HG02870 (cell line): ENCODE results near the gene PPIH.
A peak's percentile ranks its signal among the peaks of the same experiment; 100 is the strongest.
"Not testable (repeated sequence)": the region's sequence is repeated elsewhere in the genome, so short reads cannot be mapped to it uniquely, and the experiment has no call there.

Source experiments
- ATAC-seq: cut with Tn5 transposase; IDR thresholded peaks from one replicate; pipeline ENCODE4 v1.9.1; 2021; ENCODE audit warnings: mild to moderate bottlenecking, moderate library complexity; ENCODE audit not compliant: unreplicated experiment

PPIH gene

DNA sequence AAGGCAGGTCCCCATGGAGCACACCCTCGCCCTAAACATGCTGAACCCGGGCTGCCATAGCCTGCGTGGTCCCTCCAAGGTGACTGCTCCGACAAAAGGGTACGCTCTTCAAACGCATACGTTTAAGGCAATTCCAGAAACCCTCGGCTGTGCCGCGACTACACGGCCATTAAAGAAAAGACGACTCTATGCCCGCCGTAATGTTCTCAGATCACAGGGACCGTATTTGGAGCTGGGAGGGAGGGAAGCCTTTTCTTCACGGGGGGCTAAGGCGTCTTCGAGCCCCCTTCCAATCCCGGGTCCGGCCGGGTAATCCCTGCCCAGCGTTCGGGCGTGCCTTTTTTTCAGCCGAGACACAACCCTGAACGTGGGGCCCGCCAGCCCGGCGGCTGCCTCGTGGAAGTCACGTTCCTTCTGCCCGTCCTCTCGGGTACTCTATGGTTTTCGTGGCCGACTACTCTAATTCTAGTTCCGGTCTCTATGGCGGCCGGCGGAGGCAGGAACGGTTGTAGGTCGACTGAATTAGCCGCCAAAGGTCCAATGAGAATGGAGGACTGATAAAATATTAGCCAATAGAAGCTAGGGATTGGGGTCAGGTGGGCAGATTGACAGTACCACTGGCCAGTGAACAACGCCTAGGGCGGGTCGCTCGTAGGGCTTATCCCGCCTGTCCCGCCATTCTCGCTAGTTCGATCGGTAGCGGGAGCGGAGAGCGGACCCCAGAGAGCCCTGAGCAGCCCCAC is 23.7 kb downstream of the PPIH start, which contains the start of gene YBX1:
Gene YBX1, plus strand, starts transcription at position 678 of the 743 bp plus-strand sequence. CDS start 148 bp downstream, outside the sequence.
- ATAC-seq: peak; percentile 86

DNA sequence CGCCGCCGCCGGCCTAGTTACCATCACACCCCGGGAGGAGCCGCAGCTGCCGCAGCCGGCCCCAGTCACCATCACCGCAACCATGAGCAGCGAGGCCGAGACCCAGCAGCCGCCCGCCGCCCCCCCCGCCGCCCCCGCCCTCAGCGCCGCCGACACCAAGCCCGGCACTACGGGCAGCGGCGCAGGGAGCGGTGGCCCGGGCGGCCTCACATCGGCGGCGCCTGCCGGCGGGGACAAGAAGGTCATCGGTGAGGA is 24.2 kb downstream of the PPIH start:
- ATAC-seq: peak; percentile 8

- ATAC-seq: peak; percentile 38
Observed at GRCh38 chr1:42682739-42683531, 24.7 kb downstream of the PPIH start.

GRCh38 chr1:42684139-42684538 is 25.9 kb downstream of the PPIH start:
- ATAC-seq: no peak

DNA sequence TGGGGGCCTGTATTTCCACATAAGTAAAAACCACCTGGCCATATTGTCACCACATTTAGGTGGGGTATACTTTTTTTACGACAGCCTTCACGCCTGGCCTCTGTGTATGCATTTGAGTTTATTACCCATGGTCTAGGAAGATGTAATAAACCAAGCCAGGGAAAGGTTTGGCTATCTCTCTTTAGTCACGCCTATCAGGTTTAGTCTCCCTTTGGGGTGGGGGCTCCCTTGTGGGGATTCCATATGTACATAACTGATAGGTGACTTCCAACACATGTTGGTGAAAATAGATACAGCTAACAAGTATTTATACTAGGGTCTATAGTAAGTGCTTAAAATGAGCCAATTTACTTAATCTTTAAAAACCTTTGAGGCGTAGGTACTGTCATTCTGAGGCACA is 28.2 kb downstream of the PPIH start:
- ATAC-seq: no peak

- no peak for ATAC-seq
Observed at GRCh38 chr1:42689912-42690311, 31.7 kb downstream of the PPIH start.

- ATAC-seq: no peak
Observed at GRCh38 chr1:42690477-42691156, 32.4 kb downstream of the PPIH start.

GRCh38 chr1:42691157-42691498 is 32.9 kb downstream of the PPIH start:
- ATAC-seq: no peak

DNA sequence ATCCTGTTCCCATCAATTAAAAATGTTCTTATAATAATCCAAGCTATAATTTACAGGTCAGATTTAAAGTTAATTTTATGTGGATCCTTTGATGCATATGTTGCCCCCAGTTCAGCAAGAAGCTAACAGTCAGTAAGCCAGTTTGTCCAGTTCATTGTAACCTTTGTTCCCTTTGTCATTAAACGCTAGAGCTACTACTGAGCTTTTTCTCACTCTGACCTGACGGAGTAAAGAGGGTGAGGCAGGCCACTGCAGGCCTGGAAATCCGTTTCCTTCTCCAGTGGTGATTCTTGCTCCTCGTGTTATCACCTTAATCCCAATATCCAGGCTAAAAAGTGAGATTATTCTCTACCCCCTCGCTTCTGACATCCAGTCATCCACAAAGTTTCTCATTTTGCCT is 34.2 kb downstream of the PPIH start:
- no peak for ATAC-seq

- no peak for ATAC-seq
Observed at GRCh38 chr1:42692911-42693310, 34.7 kb downstream of the PPIH start.

GRCh38 chr1:42698081-42698813 is 40.0 kb downstream of the PPIH start:
- no peak for ATAC-seq

DNA sequence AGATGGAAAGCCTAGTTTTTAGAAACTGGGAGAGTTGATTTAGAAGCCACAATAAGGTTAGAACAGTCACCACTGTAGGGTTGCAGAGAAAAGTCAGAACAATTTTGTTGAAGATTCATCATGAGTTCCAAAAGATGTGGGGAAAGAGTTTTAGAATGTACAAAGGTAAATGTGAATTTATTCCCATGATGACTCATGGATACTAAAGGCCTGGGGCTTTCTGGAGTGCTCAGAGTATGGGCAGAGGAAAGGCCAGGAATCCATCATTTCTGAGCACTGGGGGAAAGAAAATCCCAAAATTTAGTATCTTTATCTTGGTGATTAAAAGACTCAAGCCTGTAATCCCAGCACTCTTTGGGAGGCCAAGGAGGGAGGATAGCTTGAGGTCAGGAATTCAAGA is 41.8 kb downstream of the PPIH start:
- ATAC-seq: no peak

DNA sequence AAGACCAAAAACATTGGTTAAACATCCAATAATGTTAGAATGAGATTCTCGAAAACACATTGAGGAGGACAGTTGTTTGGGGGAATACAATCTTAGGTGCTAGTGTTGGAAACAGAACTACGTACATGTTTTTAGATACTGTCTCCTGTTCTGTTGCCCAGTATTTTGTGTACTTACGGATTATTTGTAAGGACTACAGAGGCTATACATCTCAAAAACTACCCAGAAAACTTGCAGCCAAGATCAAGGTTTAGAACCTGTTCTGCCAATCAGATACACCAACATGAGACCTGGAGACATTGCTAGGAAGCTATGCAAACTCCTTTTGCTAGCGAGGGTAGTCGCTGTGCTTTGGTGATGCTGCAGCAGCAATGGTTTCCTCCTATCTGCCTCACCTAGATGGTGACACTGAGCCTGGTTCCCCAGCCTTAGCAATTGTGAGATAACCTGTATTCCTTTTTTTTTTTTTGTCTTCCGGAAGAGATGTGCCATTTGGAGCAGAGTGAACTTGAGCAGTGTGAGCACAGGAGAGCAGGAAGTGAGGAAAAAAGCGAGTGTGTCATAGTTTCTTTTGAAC is 45.8 kb downstream of the PPIH start:
- ATAC-seq: no peak

DNA sequence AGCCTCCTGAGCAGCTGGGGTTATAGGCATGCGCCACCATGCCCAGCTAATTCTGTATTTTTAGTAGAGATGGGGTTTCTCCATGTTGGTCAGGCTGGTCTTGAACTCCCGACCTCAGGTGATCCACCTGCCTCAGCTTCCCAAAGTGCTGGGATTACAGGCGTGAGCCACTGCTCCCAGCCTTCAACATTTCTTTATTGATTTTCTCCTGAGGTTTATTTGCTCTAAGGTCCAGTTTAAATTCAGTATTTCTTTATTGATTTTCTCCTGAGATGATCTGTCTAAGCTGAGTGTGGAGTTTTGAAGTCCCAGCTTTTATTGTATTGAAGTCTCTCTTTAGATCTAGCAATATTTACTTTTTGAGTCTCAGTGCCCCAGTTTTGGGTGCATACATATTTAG is 54.6 kb downstream of the PPIH start:
- ATAC-seq: not testable (repeated sequence)

DNA sequence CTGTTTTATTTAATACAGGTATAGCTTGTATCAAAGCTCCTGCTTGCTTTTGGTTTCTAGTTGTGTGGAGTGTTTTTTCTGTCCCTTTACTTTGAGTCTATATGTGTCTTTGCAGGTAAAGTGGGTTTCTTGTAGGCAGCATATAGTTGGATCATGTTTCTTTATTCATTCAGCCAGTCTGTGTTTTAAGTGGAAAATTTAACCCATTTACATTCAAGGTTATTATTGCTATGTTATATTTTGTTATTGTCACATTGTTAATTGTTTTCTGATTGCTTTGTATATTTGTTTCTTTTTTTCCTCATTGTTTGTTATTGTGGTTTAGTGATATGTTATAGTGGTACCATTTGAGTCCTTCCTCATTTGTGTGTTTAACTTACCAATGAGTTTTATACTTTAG is 55.1 kb downstream of the PPIH start:
- ATAC-seq: no peak

GRCh38 chr1:42714441-42714840 is 56.2 kb downstream of the PPIH start:
- not testable (repeated sequence) for ATAC-seq

DNA sequence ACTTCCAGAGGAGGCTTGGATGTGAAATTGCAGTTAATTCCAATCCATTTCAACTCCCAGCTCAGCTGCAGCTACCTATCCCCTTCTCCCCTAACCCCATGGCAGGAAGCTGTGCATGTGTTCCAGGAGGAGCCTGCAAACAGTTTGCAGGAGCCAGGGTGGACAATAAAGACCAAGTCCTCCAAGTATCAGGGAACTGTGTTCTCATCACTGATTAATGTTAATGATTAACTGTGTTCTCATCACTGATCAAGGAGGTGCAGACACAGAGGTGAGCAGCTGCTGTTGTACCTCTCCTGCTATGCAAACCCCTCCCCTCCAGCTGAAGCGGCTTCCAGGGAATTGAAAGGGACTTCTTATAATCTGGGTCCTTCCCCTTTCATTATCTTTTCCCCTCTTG is 62.6 kb downstream of the PPIH start:
- no peak for ATAC-seq

- ATAC-seq: no peak
Observed at GRCh38 chr1:42721926-42722325, 63.7 kb downstream of the PPIH start.

GRCh38 chr1:42722403-42722802 is 64.2 kb downstream of the PPIH start:
- not testable (repeated sequence) for ATAC-seq

GRCh38 chr1:42723511-42723910 is 65.3 kb downstream of the PPIH start:
- no peak for ATAC-seq

GRCh38 chr1:42725820-42726219 is 67.6 kb downstream of the PPIH start:
- ATAC-seq: not testable (repeated sequence)
